GM18867 (cell line): ENCODE measurements around the gene YAF2.

Source experiments
- ATAC-seq: cut with Tn5 transposase; IDR thresholded peaks from one replicate; pipeline ENCODE4 v1.9.1; 2021; ENCODE audit warnings: mild to moderate bottlenecking, moderate library complexity; ENCODE audit not compliant: unreplicated experiment

YAF2 gene

DNA sequence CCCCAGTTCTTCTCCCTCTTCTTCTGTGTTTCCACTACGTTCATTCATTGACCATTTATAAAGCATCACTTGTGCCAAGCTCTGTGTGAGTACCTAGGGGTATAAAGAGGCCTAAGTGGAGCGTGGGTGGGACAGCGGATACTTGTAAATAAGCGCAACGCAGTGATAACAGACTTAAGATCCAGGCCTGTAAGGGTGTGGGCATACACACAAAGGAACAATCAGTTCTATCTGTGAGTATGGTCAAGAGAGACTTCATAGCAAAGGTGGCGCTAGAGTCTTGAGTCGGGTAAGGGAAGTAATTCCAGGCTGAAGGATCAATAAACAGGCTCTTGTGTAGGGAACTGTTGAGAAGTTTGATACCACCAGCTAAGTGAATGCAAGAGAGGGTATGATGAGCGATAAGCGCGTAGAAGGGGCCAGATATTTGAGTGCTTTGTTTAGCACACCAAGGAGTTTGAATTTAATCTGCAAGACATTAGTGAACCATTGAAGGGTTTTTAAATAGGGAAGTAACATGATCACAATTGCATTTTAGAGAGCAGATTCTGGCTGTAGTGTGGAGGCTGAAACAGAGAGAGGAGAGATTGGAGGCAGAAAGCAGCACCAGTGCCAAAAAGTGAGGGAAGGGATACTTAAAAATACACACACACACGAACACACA lies 92.4 kb downstream of the YAF2 start:
- ATAC-seq, result no peak

DNA sequence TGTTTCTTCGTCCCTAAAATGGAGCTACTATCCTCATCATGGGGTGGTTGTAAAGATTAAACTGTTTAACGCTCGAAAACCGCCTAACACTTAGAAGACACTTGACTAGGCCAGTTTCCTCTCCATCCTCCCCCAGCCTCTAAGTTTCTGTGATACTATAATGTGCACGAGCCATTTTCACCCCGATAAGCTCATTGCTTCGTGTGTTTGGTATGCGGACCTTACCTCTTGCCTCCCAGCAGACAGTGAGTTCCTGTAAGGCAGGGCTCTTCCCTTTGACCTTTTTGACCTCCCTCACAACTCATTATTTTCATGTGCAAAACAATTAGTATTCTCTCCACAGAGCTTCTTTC lies 92.9 kb downstream of the YAF2 start:
- no peak for ATAC-seq

DNA sequence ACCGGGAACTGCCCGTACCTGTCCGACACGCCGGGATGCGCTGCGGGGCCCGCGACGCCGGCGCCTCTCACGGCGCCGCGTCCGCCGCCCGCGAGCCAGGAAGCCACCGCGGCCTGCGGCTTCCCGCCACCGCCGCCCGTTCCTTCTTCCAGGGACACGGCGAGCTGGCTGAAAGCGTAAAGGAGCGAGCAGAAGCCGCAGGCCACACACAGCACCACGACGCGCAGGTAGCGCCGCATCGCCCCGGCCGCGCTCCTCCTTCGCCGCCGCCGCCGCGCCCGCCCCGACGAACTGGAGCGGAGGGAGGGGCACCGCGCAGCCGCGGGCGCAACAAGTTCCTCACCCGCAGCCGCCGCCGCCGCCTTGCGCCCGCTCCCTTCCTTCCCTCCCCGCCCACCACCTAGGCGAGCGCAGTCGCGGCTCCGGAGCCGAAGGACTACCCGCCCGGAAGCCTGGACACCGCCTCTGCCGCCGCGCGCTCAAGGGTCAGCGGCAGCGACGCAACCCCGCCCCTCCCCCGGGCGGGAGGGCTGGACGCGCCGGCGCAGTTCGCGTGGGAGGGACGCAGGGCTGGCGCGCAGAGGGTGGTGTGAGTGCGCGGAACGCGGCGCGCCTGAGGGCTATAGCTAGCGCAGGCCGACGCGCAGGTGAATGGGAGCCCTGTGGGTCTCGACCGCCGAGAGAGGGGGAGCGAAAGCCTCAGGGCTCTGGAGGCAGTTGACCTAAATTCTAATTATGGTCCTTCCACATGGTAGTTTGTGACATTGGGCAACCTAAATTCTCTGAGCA lies 93.4 kb downstream of the YAF2 start, which contains the start of gene GXYLT1:
TSS of gene GXYLT1 (minus strand) at position 467 of the 789 bp plus-strand sequence. CDS start at position 239, 228 bp downstream.
- peak; percentile 91 for ATAC-seq

DNA sequence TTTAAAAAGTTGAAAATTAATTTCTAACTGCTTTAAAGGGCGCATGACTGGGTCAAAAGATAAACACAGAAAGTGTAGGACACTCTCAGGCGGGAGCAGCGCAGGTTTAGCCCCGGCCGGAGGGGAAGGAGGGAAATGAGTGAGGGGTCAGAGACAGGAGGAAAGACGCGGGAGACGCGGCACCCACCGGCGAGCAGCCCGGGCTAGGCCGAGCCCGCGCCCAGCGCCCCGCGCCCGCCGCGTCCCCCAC lies 94.0 kb downstream of the YAF2 start:
- no peak for ATAC-seq

DNA sequence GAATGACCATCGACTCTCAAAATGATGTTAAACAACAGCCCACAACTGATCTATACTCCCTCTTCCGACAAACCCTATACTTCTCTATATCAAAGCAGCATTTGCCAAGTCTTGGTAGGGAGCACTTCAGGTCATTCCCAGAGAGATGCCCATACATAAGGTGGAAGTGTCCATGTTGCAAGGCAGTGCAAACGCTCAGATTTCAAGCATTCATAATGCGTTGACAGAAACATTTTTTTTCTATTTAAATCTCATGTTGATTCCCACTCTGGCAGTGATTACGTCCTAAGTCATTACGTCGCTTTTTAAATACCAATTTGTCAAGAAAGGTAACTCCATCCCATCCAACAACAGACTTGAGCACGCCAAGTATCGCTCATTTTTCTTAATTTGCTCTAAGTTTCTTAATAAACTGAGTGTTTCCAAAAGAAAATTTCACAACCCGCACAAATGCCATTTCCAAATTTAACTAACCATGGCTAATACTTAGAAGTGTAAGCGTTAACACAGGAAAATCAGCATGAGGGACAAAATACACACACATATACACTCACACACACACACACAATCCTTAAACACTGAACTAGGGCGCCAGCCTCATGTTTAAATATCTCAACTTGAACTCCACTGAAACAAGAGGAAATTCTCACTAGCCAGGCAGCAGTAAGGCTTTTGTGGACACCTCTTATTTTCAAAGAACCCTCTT lies 94.4 kb downstream of the YAF2 start:
- peak; percentile 2 for ATAC-seq

DNA sequence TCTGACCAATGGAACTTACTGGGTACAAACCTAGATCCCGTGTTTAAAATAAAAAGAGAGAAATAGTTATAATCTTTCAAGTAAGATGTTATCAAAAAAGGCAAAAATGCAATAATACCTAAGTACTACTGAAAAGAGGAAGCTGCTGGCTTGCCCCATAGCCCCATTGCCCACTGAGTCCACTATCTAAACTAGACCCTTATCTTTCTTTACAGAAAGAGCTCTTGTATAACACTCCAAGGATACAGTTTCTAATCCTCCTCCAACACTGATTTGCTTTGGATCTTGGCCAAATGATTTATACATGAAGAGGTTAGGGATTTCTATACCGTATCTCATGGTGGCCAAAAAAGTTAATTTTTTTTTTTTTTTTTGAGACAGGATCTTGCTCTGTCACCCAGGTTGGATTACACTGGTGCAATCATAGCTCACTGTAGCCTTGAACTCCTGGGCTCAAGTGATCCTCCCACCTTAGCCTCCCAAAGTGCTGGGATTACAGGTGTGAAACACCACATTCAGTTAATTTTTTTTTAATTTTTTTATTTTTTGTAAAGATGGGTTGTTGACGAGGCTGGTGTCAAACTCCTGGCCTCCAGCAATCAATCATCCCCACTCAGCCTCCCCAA lies 96.0 kb downstream of the YAF2 start:
- no peak for ATAC-seq

DNA sequence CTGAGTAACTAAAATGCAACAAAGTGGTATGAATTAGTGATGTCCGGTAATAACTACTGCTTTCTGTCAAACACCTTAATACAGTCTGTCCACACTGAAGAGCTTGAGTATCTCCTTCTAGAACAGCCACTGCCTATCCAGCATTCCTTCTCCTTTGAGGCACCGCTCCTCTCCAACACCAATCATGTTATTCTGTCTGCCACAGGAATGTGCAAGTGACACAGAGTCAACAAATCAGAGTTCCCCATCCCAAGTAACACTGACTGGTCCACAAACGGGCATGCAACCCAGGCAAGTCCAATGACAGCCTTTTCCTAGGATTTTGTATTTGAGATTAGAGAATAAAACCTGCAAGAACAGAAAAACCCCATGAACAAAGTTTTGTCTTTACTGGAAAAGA lies 97.1 kb downstream of the YAF2 start:
- ATAC-seq, result no peak

DNA sequence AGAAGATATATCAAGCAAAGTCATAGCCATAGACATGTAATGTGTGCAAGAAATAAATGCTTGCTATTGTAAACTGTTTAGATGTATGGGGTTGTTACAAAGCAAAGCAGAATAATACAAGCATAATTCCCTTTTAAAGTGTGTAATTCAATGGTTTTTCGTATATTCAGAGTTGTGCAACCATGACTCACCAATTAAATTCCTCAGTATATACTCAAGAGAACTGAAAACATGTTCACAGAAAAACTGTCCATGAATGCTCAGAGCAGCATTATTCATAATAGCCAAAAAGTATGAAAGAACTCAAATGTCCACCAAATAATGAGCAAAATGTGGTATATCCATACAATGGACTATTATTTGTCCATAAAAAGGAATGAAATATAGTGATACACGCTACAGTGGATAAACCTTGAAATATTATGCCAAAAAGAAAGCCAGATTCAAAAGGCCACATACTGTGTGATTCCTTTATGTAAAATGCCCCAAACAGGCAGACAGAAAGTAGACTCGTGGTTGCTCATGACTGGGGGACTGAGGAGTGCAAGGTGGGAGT lies 102.7 kb downstream of the YAF2 start:
- ATAC-seq, result no peak

DNA sequence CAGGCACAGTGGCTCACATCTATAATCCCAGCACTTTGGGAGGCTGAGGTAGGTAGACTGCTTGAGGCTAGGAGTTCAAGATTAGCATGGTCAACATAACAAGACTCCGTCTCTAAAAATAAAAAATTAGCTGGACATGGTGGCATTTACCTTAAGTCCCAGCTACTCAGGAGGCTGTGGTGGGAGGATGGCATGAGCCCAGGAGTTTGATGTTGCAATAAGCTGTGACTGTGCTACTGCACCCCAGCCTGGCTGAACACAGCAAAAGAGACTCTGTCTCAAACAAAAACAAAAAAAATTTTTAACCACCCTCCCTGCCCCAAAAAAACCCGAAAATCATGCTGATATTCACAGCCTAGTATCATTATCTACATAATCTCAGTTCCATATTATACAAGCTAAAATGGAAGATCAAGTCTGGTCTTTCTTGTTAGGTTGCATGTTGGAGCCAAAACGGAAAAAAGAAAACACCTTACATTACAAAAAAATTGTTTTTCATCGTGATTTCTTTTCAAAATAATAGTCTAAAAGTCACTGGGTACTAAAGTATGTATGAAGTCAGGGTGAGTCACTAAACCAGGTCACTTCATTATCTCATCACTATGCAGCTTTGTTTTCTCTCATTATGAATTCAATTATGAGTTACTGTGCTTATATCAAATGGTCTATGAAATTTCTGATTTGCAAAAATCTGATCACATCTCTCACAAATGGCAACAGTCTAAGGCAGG lies 107.2 kb downstream of the YAF2 start:
- ATAC-seq, result no peak

DNA sequence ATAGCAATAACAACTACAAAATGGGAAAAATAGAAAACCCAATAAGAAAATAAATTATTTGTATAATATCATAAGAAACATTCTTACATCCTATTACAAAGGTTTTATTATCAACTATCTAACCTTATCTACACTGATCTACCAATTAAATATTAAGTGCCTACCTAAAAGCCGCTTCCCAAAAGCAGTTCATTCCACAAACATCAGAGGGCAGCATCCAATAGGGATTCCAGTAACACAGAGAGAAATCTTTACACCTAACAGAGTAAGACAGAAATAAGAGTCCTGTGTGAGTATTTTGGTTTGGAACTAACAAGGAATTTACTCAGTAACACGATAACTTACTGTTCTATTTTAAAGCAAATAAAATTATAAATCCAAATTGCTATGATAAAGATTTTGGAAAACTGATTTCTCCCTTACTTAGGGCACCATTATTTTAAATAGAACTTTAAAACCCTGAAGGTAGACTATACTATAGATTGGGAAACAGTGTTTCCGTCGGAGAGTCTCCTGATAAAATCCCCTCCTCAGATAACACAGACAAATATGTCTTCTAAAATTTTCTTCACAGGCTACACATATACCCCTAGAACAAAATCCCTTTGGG lies 108.3 kb downstream of the YAF2 start:
- no peak for ATAC-seq

DNA sequence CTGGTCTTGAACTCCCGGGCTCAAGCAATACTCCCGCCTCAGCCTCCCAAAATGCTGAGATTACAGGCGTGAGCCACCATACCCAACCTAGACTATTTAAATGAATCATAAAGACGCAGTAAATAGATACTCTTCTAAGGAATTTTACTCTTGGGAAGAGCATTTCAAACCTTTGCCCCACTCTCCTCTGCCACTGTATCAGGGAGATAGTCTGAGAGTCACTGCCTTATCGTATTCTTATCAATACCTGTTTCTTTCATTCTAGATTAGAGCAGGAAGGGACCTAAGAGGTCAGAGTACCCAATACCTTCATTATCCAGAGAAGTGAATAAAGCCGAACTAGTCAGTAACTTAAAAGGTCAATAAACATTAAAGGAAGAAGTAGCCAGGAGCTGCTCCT lies 109.2 kb downstream of the YAF2 start:
- ATAC-seq, result no peak

DNA sequence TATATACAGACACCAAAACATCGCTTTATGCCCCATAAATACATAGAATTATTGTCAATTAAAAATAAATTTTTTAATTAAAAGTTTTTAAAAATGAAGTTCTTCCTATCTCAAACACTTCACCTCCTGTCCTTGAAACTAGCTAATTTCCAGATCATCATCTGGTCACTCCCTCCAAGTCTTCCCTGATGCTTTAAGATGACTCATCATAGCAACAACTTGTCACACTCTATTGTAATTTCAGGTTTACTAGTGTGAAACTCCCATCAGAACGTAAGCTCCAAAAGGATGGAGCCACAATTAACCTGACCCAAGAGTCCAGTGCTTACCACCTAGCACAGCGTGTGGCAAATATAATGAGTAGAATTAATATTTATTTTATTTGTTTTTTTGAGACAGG lies 109.7 kb downstream of the YAF2 start:
- ATAC-seq, result no peak

DNA sequence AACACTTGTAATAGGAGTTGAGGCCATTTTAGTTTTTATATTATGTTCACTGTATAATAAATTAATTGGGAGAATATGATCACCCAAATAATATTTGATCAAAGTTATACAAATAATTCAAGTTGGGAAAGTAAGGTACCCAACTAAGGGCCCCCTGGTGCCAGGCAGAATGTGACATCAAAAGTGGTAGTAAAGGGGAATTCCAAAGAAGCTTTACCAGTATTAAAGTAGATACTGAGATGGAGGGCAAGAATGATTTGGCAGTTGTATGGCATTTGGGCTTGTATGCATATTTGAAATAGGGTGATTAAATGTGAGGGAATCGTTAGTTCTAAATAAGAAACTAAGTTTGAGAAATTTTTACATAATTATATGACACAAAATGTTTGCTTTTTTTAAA lies 111.1 kb downstream of the YAF2 start:
- no peak for ATAC-seq

DNA sequence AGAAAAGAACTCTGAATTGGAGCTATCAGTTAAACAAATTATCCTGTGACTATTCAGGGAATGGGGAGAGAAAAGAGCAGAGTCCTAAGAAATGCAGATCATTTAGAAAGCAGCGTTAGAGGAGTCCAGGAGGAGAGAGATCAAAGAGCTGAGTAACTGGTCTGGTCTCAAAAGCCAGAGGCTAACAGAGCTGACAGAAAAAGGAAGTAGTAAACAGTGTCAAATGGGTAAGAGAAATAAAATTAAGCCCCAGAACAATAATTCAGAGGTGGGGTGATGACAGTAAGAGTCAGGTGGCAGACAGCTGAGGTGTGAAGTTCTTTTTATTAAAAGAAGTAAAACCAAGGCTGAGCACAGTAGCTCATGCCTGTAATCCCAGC lies 112.7 kb downstream of the YAF2 start:
- ATAC-seq, result no peak

DNA sequence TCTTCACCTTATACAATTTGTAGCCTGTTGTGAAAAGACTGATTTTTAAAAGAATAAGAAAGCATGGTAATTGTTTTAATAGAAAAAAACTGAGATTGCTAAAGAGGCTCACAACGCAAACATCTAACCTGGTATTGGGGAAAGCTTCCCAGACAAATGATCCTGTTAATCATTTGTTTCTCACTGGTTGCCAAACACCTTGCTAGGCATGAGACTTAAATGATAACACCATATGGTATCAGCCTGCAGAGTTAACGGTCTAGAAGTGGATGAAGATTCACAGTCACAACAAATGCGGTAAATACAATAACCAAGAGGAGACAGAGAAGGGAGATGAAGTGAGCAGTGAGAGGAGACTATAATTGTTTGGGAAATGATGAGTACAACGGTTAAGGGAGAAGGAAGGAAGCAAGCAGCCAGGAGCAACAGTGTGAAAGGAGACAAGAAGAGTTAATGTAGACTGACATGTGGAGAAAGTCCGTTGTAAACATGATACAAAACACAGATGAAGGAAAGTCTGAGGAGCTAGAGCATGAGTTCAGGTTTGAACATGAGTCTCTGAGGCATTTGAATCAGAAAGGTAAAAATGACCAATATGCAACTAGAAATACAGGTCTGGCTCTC lies 113.2 kb downstream of the YAF2 start:
- ATAC-seq, result no peak

DNA sequence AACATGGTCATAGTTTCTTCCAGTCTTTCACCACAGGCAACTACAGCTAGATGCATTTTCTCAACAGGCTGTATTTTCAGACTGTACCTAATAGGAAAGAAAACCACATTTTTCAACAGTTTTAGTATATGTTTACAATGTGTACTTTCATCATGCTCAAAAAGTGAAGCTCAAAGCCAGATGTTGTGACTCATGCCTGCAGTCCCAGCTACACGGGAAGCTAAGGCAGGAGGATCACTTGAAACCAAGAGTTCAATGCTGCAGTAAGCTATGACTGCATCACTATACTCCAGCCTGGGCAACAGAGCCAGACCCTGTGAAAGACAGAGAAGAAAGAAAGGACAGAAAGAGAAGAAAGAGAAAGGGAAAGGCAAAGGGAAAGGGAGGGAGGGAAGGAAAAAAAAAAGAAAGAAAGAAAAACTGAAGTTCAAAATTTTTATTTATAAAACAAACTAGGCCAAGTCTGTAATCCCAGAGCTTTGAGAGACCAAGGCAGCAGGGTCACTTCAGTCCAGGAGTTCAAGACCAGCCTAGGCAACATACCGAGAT lies 118.9 kb downstream of the YAF2 start:
- no peak for ATAC-seq

DNA sequence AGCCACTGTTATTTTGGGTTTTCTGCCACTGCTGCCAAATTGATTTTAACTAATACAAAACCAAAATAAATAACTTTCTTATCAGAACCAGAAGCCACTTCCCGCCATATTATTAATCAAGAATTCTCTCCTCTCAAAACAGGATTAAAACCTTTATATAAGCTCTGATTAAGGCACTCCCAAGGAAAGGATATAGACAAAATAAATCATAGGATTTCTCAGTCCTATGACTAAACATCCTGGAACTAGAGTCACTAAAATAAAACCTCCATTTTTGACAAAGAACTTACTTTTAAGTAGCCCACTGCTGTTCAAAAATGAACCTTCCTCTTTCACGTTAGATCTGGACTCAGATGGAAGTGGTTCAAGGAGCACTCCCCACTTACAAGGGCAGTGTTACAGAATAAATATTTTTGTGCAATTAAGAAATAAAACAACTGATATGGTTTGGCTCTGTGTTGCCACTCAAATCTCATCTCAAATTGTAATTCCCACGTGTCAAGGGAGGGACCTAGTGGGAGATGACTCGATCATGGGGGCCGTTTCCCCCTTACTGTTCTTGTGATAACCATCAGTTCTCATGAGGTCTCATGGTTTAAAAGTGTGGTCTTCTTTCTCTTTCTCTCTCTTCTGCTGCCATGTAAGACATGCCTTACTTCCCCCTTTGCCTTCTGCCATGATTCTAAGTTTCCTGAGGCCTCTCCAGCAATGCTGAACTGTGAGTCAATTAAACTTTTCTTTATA lies 119.7 kb downstream of the YAF2 start:
- no peak for ATAC-seq

DNA sequence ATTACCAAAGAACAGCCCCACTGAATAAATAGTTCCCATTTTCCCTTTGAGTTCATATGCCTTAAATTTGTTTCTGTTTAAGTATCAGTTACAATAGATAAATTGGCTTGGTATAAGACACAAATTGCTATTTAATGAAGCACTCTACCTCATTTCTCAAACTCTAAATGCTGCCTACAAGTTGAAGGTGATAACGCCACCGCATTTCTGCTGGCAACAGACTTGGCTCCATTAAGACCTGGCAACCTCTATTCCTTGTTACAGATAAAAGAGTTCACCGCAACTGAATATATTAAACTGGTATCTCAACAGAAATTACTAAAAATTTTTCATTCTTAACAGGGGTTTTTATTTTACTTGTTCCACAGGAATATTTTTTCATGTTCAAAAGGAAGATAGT lies 129.0 kb downstream of the YAF2 start:
- no peak for ATAC-seq
